ENCODE results near the gene ZNF438.

DNA sequence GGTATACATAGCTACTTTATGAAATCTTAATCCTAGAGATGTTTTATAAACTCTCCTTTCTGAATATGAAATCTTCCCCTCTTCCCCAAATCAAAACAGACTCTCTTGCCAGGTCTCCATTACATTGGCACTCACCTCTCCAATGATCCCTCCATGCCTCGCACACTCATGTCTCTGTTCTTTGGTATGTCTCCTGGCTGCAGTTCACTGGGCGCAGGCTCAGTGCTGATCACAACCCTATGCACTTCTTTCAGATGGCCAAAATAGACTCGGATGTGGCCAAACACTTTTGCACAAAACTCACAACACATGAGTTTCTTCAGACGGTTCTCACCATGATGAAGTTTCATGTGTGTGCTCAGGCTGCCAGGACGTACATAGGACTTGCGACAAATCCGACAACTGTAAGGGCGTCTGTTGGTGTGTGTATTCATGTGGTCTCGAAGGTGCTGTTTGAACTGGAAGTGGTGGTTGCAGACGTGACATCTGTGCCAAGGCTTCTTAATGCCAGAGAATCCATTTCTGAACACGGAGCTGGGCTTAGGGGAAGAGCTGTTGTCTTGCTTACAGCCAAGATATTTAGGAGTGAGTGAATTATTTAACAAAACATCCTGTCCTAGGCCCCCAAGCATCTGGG is 183.2 kb downstream of the ZNF438 start:
- TF ChIP-seq CTCF (IDR thresholded peaks at IDR 0.05 in 2 of 3, conservative IDR thresholded peaks at IDR 0.05 in 1 of 3; ENCODE audit: control insufficient read depth in 2 of 3, extremely low read depth in 1 of 3, insufficient read depth in 1 of 3, low read depth in 3 of 3, low read length in 3 of 3) (no peak), REST (IDR thresholded peaks at IDR 0.05; ENCODE audit: low read depth, low read length) (no peak), MEF2A (IDR thresholded peaks at IDR 0.05; ENCODE audit: insufficient read depth, low read depth, low read length) (no peak)
- TF ChIP-seq, protein P1, sequence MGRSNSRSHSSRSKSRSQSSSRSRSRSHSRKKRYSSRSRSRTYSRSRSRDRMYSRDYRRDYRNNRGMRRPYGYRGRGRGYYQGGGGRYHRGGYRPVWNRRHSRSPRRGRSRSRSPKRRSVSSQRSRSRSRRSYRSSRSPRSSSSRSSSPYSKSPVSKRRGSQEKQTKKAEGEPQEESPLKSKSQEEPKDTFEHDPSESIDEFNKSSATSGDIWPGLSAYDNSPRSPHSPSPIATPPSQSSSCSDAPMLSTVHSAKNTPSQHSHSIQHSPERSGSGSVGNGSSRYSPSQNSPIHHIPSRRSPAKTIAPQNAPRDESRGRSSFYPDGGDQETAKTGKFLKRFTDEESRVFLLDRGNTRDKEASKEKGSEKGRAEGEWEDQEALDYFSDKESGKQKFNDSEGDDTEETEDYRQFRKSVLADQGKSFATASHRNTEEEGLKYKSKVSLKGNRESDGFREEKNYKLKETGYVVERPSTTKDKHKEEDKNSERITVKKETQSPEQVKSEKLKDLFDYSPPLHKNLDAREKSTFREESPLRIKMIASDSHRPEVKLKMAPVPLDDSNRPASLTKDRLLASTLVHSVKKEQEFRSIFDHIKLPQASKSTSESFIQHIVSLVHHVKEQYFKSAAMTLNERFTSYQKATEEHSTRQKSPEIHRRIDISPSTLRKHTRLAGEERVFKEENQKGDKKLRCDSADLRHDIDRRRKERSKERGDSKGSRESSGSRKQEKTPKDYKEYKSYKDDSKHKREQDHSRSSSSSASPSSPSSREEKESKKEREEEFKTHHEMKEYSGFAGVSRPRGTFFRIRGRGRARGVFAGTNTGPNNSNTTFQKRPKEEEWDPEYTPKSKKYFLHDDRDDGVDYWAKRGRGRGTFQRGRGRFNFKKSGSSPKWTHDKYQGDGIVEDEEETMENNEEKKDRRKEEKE (IDR thresholded peaks at IDR 0.05) = no peak
- TF ChIP-seq, protein P2, sequence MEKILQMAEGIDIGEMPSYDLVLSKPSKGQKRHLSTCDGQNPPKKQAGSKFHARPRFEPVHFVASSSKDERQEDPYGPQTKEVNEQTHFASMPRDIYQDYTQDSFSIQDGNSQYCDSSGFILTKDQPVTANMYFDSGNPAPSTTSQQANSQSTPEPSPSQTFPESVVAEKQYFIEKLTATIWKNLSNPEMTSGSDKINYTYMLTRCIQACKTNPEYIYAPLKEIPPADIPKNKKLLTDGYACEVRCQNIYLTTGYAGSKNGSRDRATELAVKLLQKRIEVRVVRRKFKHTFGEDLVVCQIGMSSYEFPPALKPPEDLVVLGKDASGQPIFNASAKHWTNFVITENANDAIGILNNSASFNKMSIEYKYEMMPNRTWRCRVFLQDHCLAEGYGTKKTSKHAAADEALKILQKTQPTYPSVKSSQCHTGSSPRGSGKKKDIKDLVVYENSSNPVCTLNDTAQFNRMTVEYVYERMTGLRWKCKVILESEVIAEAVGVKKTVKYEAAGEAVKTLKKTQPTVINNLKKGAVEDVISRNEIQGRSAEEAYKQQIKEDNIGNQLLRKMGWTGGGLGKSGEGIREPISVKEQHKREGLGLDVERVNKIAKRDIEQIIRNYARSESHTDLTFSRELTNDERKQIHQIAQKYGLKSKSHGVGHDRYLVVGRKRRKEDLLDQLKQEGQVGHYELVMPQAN (conservative IDR thresholded peaks at IDR 0.05) = no peak
